ENCODE results near the gene SYTL5. TPM values are rescaled to one million over a fixed set of nuclear protein-coding genes. Genes with fewer than 3 reads are reported as not detected.

Gene SYTL5
- polyA plus RNA-seq, 1 donor (not counting 4 experiments of a cell fraction or from before 2014, with no cell fraction given): 0.09 TPM

DNA sequence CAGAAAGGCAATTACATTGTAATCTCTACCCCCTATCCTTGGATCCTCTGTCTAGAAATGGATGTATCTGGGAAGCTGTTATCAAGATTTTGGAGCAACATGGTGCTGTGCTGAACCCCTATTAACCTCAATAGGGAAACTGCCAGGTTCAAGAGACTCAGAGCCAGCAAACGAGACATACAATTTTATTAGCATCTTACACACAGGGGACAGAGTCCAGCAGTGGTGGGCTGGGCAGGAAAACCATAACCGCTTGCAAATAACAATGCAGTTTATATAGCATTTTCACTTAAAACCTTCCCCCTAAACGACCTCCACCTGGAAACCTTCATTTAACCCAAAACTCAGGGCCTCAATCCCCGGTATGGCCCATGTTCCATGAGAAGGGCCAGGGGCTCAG is 79.5 kb downstream of the SYTL5 start:
- Histone ChIP-seq H2AFZ (ENCODE audit: control insufficient read depth, low read length) (no peak overlapping the region), H3K27ac (ENCODE audit: control insufficient read depth, insufficient read depth, low read length) (no peak overlapping the region), H3K4me2 (ENCODE audit: control insufficient read depth, extremely low read depth, insufficient read depth, low read depth, low read length) (no peak overlapping the region), H3K4me3 (ENCODE audit: control insufficient read depth in 2 of 3, extremely low read depth in 1 of 3, insufficient read depth in 2 of 3, low read depth in 1 of 3, low read length in 3 of 3) (no peak overlapping the region), H3K4me1 (ENCODE audit: control insufficient read depth, extremely low read depth, insufficient read depth, low read length) (no peaks in the 10 kb centered on the region), H3K36me3 (ENCODE audit: control insufficient read depth in 2 of 2, extremely low read depth in 1 of 2, insufficient read depth in 2 of 2, low read length in 2 of 2) (no peaks in the 10 kb centered on the region), H3K9ac (ENCODE audit: control insufficient read depth, extremely low read depth, insufficient read depth, low read length) (no peak overlapping the region), H3K27me3 (ENCODE audit: control insufficient read depth, extremely low read depth, insufficient read depth, low read length) (no peaks in the 10 kb centered on the region), H3K9me3 (ENCODE audit: control insufficient read depth, low read depth, low read length) (no peaks in the 10 kb centered on the region), H3K79me2 (ENCODE audit: control insufficient read depth, insufficient read depth, low read length) (no peaks in the 10 kb centered on the region), H3K9me1 (ENCODE audit: control insufficient read depth, extremely low read depth, insufficient read depth, low read length) (no peaks in the 10 kb centered on the region), H4K20me1 (ENCODE audit: control insufficient read depth, extremely low read depth, insufficient read depth, low read length) (no peaks in the 10 kb centered on the region)
- FAIRE-seq (no peak), DNase-seq (ENCODE audit: low read depth, low spot score) (no peak)
- TF ChIP-seq, protein P1, sequence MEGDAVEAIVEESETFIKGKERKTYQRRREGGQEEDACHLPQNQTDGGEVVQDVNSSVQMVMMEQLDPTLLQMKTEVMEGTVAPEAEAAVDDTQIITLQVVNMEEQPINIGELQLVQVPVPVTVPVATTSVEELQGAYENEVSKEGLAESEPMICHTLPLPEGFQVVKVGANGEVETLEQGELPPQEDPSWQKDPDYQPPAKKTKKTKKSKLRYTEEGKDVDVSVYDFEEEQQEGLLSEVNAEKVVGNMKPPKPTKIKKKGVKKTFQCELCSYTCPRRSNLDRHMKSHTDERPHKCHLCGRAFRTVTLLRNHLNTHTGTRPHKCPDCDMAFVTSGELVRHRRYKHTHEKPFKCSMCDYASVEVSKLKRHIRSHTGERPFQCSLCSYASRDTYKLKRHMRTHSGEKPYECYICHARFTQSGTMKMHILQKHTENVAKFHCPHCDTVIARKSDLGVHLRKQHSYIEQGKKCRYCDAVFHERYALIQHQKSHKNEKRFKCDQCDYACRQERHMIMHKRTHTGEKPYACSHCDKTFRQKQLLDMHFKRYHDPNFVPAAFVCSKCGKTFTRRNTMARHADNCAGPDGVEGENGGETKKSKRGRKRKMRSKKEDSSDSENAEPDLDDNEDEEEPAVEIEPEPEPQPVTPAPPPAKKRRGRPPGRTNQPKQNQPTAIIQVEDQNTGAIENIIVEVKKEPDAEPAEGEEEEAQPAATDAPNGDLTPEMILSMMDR (optimal IDR thresholded peaks at IDR 0.05 in 1 of 3, IDR thresholded peaks at IDR 0.05 in 1 of 3, conservative IDR thresholded peaks at IDR 0.05 in 1 of 3; ENCODE audit: extremely low read depth in 1 of 3, insufficient read depth in 2 of 3, low read length in 3 of 3): no peak
- TF ChIP-seq EZH2 (IDR thresholded peaks at IDR 0.05; ENCODE audit: low read length): no peak
- dilution Hi-C loops (cut with MboI; ENCODE audit: extremely low pct_ligation_motif_present, low sequenced_read_pairs): no loop called here

DNA sequence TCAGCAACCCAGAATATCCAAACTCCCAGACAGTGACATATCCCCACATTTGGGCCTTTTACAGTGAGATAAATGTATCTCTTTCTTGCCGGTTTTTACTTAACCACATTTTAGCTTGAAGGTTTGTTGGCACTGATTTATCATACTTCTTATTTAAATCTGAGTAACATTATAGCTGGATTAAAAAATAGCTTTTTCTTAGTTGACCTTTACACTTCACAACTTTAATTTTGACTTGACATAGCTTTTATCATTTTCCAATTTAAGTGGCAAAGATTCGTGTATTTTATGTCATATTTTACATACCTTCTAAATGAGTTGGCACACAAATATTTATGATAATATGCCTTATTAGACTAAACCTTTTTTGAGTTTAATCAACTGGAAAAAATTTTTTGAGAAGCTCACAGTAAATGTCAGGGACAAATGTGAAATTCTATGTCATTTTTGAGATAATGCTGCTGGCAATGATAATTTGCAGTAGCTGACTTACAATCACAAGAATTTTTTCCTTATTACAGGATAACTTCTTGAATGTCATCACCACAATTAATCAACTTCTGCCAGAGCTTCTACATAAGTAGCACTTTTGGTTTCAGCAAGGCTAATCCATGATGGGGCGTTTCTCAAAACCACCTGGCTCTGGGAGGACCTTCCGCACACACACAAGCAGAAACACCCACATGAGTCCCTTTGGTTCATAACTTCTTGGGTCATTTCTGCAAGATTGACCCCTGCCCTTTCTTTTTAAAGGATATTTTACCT is 80.3 kb downstream of the SYTL5 start:
- Histone ChIP-seq H3K4me3 (ENCODE audit: control insufficient read depth in 2 of 3, extremely low read depth in 1 of 3, insufficient read depth in 2 of 3, low read depth in 1 of 3, low read length in 3 of 3) (no peak overlapping the region), H3K4me1 (ENCODE audit: control insufficient read depth, extremely low read depth, insufficient read depth, low read length) (no peaks in the 10 kb centered on the region), H3K9ac (ENCODE audit: control insufficient read depth, extremely low read depth, insufficient read depth, low read length) (no peak overlapping the region), H3K36me3 (ENCODE audit: control insufficient read depth in 2 of 2, extremely low read depth in 1 of 2, insufficient read depth in 2 of 2, low read length in 2 of 2) (no peaks in the 10 kb centered on the region), H3K9me3 (ENCODE audit: control insufficient read depth, low read depth, low read length) (no peaks in the 10 kb centered on the region), H3K79me2 (ENCODE audit: control insufficient read depth, insufficient read depth, low read length) (no peaks in the 10 kb centered on the region), H2AFZ (ENCODE audit: control insufficient read depth, low read length) (no peak overlapping the region), H4K20me1 (ENCODE audit: control insufficient read depth, extremely low read depth, insufficient read depth, low read length) (no peaks in the 10 kb centered on the region), H3K9me1 (ENCODE audit: control insufficient read depth, extremely low read depth, insufficient read depth, low read length) (no peaks in the 10 kb centered on the region), H3K27ac (ENCODE audit: control insufficient read depth, insufficient read depth, low read length) (no peak overlapping the region), H3K4me2 (ENCODE audit: control insufficient read depth, extremely low read depth, insufficient read depth, low read depth, low read length) (no peak overlapping the region), H3K27me3 (ENCODE audit: control insufficient read depth, extremely low read depth, insufficient read depth, low read length) (no peaks in the 10 kb centered on the region)
- TF ChIP-seq EZH2 (IDR thresholded peaks at IDR 0.05; ENCODE audit: low read length): no peak
- TF ChIP-seq, protein P1 (optimal IDR thresholded peaks at IDR 0.05 in 1 of 3, IDR thresholded peaks at IDR 0.05 in 1 of 3, conservative IDR thresholded peaks at IDR 0.05 in 1 of 3; ENCODE audit: extremely low read depth in 1 of 3, insufficient read depth in 2 of 3, low read length in 3 of 3): no peak
- DNase-seq (ENCODE audit: low read depth, low spot score): no peak
- dilution Hi-C loops (cut with MboI; ENCODE audit: extremely low pct_ligation_motif_present, low sequenced_read_pairs): no loop called here
- FAIRE-seq: no peak
